Neuron (in vitro differentiated cells): ENCODE measurements around the gene ANAPC2.
"Not testable (repeated sequence)": the region's sequence is repeated elsewhere in the genome, so short reads cannot be mapped to it uniquely, and the experiment has no call there.

Experiments
- H2AFZ ChIP-seq: one replicate; pipeline ENCODE4 v1.6.1; 2013; ENCODE audit warnings: low read depth, mild to moderate bottlenecking, inconsistent platforms, low read length, moderate library complexity
- H3K27me3 ChIP-seq: one replicate; pipeline ENCODE4 v1.6.1; 2013; ENCODE audit warnings: low read length; ENCODE audit not compliant: insufficient read depth
- H3K36me3 ChIP-seq: one replicate; pipeline ENCODE4 v1.6.1; 2013; ENCODE audit warnings: low read length; ENCODE audit not compliant: insufficient read depth
- H3K4me1 ChIP-seq: one replicate; pipeline ENCODE4 v1.6.1; 2013; ENCODE audit warnings: low read length; ENCODE audit not compliant: insufficient read depth
- H3K4me3 ChIP-seq: 2 replicates; pipeline ENCODE4 v1.5.1; 2013; ENCODE audit warnings: mild to moderate bottlenecking, low read length, moderate library complexity
- H3K9me3 ChIP-seq: one replicate; pipeline ENCODE4 v1.6.1; 2013; ENCODE audit warnings: low read length

ANAPC2 gene

DNA sequence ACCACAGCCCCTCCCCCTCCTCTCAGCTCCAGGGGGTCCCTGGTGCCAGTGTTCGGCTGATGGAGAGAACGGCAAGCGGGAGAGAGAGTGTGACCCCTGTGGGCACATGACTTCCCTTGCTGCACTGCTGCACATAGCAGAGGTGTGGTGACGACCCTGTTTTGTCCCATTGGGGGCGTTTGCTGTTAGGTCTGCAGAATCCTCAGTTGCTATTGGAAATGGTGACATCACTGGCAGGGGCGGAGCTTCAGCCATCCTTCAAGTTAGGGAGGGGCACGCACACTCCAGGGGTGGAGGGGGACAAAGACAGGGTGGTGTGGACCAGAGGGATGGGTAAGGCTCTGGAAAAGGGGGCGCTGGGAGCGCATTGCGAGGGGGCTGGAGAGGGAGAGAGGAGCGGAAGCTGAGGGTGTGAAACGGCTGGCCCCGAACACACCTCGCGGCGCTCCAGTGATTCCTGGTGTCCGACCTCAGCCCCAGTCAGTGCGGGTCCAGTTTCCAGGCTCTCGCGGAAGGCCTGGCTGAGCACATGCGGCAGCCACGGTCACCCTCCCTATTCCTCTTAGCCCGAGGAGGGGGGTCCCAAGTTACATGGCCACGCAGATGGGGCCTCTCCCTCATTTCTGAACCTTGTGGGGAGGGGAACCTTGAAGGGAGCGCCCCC, 50.2 kb downstream of the ANAPC2 start:
- no peaks in the 10 kb centered on the region for H3K36me3 ChIP-seq
- H3K4me3 ChIP-seq, result no peak overlapping the region
- H3K27me3 ChIP-seq, result peaks cover 73% of the 10 kb centered on the region
- no peak overlapping the region for H2AFZ ChIP-seq
- no peaks in the 10 kb centered on the region for H3K9me3 ChIP-seq
- peaks cover 3% of the 10 kb centered on the region for H3K4me1 ChIP-seq

DNA sequence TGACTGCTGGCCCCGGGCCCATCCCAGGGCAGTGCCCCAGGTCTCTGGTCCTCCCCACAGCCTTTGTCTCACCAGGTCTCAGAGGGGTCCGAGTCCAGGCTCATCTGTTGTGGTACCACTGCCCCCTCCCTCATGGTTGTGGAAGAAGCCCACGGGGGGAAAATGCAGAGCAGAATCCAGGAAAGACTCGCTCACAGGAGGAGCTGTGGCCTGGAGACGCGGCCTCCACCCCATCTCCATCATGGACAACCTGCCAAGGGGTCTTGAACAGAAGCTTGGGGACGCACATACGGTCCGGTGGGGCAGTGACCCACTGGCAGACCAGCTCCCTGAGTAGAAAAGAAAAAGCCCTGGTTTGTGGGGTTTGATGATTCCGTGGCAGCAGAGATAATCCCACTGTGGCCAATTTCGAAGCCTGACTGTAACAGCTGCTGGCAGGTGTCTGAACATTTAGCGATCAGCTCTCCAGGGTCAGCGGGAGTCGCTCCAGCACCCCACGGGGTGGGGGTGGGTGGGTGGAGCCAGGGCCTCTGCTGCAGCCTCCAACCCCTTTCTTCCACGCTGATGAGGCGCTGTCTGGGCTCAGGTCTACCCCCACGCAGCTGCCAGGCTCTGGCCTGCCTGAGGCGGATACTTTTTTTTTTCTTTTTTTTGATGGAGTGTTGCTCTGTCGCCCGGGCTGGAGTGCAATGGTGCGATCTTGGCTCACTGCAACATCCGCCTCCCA, 51.3 kb downstream of the ANAPC2 start:
- no peak overlapping the region for H2AFZ ChIP-seq
- peaks cover 3% of the 10 kb centered on the region for H3K4me1 ChIP-seq
- peaks cover 62% of the 10 kb centered on the region for H3K27me3 ChIP-seq
- no peaks in the 10 kb centered on the region for H3K9me3 ChIP-seq
- no peak overlapping the region for H3K4me3 ChIP-seq
- H3K36me3 ChIP-seq, result no peaks in the 10 kb centered on the region

DNA sequence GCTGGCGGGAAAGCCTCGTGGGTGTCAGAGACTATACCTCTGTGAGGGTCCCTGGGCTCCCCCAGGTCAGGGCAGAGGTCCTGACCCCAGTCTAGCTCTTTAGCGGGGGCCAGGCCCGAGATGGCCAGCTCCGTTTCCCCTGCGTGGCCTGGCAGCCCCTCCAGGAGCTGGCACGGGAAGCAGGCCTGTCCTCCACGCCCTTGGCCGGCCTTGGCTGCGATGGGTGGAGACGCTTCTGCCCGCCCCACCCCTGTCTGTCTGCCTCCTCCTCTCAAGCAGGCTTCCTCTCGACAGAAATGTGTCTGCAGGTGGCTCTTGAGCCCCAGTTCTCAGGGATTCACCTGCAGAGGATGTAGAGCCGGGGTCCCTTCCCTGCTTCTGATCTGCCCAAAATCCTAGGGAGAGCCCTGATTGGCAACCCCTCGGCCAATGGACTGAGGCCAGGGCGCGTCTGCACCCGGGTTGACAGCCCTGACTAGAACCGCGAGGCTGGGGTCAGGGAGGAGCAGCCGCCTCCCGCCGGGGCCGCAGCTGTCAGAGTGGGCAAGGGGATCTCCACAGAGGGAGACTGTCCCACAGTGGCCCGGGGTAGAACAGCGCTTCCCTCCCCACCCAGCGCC, 52.0 kb downstream of the ANAPC2 start:
- Histone ChIP-seq H3K36me3 (no peaks in the 10 kb centered on the region), H2AFZ (no peak overlapping the region), H3K27me3 (peaks cover 55% of the 10 kb centered on the region), H3K9me3 (no peaks in the 10 kb centered on the region), H3K4me1 (peaks cover 3% of the 10 kb centered on the region), H3K4me3 (no peak overlapping the region)

DNA sequence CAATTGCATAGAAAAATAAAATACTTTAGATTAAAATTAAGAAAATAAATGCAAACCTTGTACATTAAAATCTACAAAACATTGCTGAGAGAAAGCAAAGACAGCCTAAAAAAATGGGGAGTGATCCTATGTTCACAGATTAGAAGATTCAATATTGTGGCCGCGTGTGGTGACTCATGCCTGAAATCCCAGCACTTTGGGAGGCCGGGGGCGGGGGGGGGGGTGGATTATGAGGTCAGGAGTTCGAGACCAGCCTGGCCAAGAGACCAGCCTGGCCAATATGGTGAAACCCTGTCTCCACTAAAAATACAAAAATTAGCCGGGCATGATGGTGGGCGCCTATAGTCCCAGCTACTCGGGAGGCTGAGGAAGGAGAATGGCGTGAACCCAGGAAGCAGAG, 53.2 kb downstream of the ANAPC2 start:
- H2AFZ ChIP-seq, H3K4me3 ChIP-seq, H3K9me3 ChIP-seq, H3K36me3 ChIP-seq, H3K4me1 ChIP-seq: not testable (repeated sequence)
- peaks cover 43% of the 10 kb centered on the region for H3K27me3 ChIP-seq

DNA sequence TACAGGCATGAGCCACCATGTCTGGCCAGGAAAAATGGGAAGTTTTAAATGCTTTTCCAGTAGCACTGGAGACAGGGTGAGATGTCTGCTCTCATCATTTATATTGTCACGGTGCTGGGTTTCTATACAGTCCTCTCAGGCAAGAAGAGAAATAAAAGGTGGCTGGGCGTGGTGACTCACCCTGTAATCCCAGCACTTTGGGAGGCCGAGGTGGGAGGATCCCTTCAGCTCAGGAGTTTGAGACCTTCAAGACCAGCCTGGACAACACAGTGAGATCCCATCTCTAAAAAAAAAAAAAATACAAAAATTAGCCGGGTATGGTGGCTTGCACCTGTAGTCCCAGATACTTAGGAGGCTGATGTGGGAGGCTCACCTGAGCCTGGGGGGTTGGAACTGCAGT, 54.2 kb downstream of the ANAPC2 start:
- H3K4me3 ChIP-seq, result no peak overlapping the region
- no peaks in the 10 kb centered on the region for H3K9me3 ChIP-seq
- H3K27me3 ChIP-seq, result peaks cover 33% of the 10 kb centered on the region
- H3K36me3 ChIP-seq, result no peaks in the 10 kb centered on the region
- H3K4me1 ChIP-seq, result peaks cover 3% of the 10 kb centered on the region
- H2AFZ ChIP-seq, result no peak overlapping the region

DNA sequence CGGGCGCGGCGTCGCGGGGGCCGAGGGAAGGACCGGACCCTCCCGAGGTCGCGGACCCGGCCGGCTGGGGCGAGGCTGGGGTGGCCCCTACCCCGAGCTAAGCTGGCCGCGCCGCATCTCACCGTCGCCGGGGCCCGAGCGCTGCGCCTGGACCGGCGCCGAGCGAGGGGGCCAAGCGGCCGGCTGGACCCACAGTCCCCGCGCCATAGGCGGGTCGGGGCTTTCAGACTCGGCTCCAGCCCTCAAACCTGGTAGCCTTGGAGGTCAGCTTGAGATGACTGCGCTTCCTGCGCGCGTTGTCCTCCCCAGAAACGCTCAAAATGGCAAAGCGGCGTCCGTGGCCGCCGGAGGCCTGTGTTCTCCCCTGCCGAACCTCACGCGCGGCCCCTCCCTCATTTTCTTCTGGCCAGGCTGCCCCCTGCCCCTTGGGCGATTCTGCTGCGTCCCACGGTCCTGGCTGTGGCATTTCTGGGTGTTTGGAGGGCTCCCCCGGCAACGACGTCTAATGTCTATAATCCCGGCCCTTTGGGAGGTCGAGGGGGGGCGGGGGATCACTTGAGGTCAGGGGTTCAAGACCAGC, 58.1 kb downstream of the ANAPC2 start:
- Histone ChIP-seq H3K36me3 (no peaks in the 10 kb centered on the region), H3K27me3 (no peaks in the 10 kb centered on the region), H3K4me3 (peak overlapping the region; percentile 86), H3K4me1 (peaks cover 12% of the 10 kb centered on the region), H3K9me3 (no peaks in the 10 kb centered on the region), H2AFZ (peak overlapping the region; percentile 23)

DNA sequence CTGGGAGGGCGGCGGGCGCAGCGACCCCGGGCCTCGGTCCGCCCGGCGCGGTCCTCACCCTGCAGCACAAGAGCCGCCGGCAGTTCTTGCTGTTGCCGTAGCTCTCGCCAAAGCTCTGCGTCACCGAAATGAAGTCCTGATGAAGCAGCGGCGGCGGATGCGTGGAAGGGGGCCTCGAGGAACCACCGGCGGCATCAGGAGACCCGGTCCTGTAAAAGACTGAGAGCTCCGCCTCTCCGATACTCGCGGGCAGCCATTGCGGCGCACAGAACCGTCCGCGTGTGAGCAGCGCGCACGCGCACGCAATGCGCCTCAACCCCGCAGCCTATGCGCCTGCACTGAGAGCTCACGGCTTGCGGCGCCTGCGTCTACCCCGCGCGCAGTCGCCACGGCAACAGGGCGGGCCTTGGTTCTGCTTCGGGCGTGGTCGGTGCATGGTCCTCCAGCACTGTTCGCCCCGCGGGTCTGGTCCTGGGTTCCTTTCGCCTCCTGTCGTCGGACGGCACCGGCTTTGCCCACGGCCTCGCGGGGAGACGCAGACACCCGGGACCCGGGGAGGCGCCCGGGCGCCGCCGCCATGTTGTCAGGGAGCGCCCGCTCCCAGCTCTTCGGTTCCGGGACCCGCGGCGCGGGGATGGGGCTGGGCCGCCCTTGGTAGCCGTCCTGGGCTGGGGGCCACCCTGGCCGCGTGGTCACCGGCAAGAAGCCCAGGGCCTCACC, 58.7 kb downstream of the ANAPC2 start:
- no peaks in the 10 kb centered on the region for H3K36me3 ChIP-seq
- H2AFZ ChIP-seq, result peak overlapping the region; percentile 23
- H3K27me3 ChIP-seq, result no peaks in the 10 kb centered on the region
- no peaks in the 10 kb centered on the region for H3K9me3 ChIP-seq
- H3K4me1 ChIP-seq, result peaks cover 12% of the 10 kb centered on the region
- H3K4me3 ChIP-seq, result peak overlapping the region; percentile 86

DNA sequence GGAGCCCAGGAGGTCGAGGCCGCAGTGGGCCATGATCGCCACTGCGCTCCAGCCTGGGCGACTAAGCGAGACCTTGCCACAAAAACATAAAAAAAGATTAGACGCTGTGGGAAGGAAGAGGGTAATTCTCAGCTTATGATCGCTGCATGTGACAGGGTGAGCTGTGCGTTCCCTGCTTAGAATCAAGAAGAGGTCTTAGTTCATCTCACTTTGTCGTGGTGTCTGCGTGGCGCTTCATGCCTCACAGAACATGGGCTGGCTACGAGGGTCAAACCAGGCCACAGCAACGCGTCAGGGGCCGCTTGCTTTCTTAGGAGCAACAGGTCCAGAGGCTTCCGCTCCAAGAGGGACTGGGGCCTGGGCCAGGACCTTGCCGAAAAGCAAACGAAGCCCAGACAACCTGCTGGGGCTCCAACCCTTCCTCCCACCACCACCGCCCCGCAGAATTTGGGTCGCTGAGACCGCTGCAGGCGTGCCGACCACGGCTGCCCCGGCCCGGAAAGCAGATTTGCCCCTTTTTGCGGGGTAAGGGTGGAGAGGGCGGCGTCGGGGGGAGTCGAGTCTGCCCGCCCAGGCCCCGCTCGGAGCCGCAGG, 59.4 kb downstream of the ANAPC2 start:
- Histone ChIP-seq H3K4me1 (peaks cover 12% of the 10 kb centered on the region), H2AFZ (peak overlapping the region; percentile 23), H3K9me3 (no peaks in the 10 kb centered on the region), H3K27me3 (no peaks in the 10 kb centered on the region), H3K4me3 (peak overlapping the region; percentile 86), H3K36me3 (no peaks in the 10 kb centered on the region)

DNA sequence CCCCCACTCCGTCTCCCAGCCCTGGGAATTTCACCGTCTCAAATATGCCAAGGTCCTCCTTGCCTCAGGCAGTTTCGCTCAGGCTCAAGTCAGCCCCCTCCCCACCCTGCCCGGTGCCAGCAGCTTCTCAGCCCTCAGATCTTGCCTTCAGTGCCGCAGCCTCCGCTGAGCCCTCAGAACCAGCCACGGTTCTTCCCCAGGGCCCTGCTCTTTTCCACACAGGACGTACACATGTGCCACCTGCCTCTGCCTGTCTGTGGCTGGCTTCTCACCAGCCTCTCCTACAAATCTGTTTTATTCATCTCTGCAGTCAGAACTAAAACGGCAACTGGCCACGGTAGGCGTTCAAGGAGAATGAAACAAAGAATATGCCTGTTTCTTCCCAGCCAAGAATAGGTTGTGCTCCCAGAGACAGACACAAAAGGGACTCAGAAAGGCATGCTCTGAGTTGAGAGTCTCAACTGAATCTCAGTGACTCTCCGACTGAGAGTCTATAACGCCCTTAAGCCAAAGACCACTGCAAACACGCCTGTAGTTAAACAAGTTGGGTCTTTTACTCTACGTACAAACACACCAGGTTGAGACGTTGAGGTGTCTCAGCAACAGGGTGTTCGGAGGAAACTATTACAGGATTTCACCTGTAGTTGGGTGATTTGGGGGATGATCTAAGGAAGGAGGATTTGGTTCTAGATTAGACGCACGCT, 60.0 kb downstream of the ANAPC2 start:
- H3K4me1 ChIP-seq, result peaks cover 12% of the 10 kb centered on the region
- H3K36me3 ChIP-seq, result no peaks in the 10 kb centered on the region
- no peaks in the 10 kb centered on the region for H3K9me3 ChIP-seq
- H2AFZ ChIP-seq, result no peak overlapping the region
- peak overlapping the region; percentile 86 for H3K4me3 ChIP-seq
- no peaks in the 10 kb centered on the region for H3K27me3 ChIP-seq

DNA sequence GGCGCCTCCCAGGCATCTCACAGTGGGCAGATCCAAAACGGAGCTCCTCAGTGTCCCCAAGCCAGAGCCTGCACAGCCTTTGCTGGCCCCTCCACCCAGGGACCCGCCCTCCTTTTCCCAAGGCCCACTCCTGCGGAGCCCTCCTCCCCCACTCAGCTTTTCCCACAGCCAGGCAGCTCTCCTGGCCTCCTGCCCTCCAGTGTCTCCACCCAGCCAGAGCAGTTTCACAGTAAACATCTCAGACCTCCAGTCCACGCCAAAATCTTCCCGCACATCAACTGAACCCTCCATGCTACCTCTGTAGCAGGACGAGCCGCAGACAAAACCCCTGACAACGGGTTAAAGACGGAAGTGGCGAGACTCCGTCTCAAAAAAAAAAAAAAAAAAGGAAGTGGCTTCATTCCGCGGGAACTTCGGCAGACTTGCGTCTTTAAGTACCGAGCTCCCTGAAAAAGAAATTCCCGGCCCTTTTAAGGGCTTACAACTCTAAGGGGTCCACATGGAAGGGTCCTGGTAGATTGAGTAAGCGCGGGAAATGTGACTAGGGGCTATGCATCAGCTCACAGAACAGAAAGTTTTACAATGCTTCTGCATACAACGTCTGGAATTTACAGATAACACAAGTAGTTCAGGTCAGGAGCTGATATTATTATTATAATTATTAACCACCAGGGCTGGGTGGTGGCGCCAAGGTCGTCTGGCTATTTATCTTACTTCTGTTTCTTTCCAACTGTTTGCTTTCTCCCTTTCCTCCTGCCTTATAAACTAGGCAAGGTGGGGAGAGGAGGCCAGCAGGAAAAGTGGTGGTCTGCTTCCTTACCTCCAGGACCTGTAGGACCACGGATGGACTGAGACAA, 60.8 kb downstream of the ANAPC2 start:
- H2AFZ ChIP-seq, result no peak overlapping the region
- peaks cover 12% of the 10 kb centered on the region for H3K4me1 ChIP-seq
- no peaks in the 10 kb centered on the region for H3K27me3 ChIP-seq
- H3K4me3 ChIP-seq, result no peak overlapping the region
- H3K9me3 ChIP-seq, result no peaks in the 10 kb centered on the region
- H3K36me3 ChIP-seq, result no peaks in the 10 kb centered on the region

DNA sequence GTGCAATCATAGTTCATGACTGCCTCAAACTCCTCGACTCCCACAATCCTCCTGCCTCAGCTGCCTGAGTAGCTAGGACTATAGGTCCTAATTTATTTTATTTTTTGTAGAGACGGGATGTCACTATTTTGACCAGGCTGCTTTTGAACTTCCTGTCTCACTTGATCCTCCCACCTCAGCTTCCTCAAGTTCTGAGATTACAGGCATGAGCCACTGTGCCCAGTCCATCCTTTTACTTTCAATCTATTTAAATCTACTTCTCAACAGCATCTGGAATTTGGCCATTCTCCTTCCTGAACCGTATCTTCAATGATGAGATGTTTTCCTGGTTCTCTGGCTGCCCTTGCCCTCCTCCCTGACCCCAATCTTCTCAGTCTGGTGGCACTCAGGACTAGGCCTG, 61.6 kb downstream of the ANAPC2 start:
- no peak overlapping the region for H2AFZ ChIP-seq
- no peaks in the 10 kb centered on the region for H3K36me3 ChIP-seq
- no peak overlapping the region for H3K4me3 ChIP-seq
- H3K27me3 ChIP-seq, result no peaks in the 10 kb centered on the region
- H3K9me3 ChIP-seq, result no peaks in the 10 kb centered on the region
- peaks cover 16% of the 10 kb centered on the region for H3K4me1 ChIP-seq
